ENCODE results near the gene YARS1.

YARS1 gene

GRCh38 chr1:32761936-32762335 is 55.2 kb downstream of the YARS1 start:
- FAIRE-seq = no peak

GRCh38 chr1:32761253-32761877 is 55.8 kb downstream of the YARS1 start:
- FAIRE-seq = no peak

- no peak for FAIRE-seq
Measured at GRCh38 chr1:32759997-32760623, 57.0 kb downstream of the YARS1 start.

- FAIRE-seq = no peak
Measured at GRCh38 chr1:32759521-32759981, 57.6 kb downstream of the YARS1 start.

GRCh38 chr1:32758795-32759430 is 58.2 kb downstream of the YARS1 start:
- no peak for FAIRE-seq

- no peak for FAIRE-seq
Measured at GRCh38 chr1:32758177-32758794, 58.9 kb downstream of the YARS1 start.

- no peak for FAIRE-seq
Measured at GRCh38 chr1:32757213-32757895, 59.8 kb downstream of the YARS1 start.

- no peak for FAIRE-seq
Measured at GRCh38 chr1:32755810-32756159, 61.4 kb downstream of the YARS1 start.

GRCh38 chr1:32755098-32755809 is 61.9 kb downstream of the YARS1 start:
- FAIRE-seq = no peak

- FAIRE-seq = no peak
Measured at GRCh38 chr1:32754317-32755097, 62.7 kb downstream of the YARS1 start.

GRCh38 chr1:32753532-32754316 is 63.4 kb downstream of the YARS1 start:
- no peak for FAIRE-seq

GRCh38 chr1:32749771-32750170 is 67.4 kb downstream of the YARS1 start:
- no peak for FAIRE-seq

GRCh38 chr1:32749332-32749731 is 67.8 kb downstream of the YARS1 start:
- FAIRE-seq = no peak

GRCh38 chr1:32748926-32749325 is 68.2 kb downstream of the YARS1 start:
- FAIRE-seq = no peak

- FAIRE-seq = no peak
Measured at GRCh38 chr1:32748348-32748747, 68.8 kb downstream of the YARS1 start.

- no peak for FAIRE-seq
Measured at GRCh38 chr1:32746130-32746529, 71.0 kb downstream of the YARS1 start.

GRCh38 chr1:32744071-32744425 is 73.1 kb downstream of the YARS1 start:
- no peak for FAIRE-seq

- no peak for FAIRE-seq
Measured at GRCh38 chr1:32743380-32744070, 73.6 kb downstream of the YARS1 start.

- no peak for FAIRE-seq
Measured at GRCh38 chr1:32742956-32743355, 74.2 kb downstream of the YARS1 start.

- FAIRE-seq = no peak
Measured at GRCh38 chr1:32742199-32742947, 74.8 kb downstream of the YARS1 start.
